Fibroblast of lung (primary cell): ENCODE data around the gene DENND11.

Experiments
- EZH2 ChIP-seq: IDR thresholded peaks from 2 replicates; pipeline ENCODE4 v1.5.1; 2012; ENCODE audit warnings: low read length, control low read depth, mild to moderate bottlenecking; ENCODE audit errors: missing control alignments
- TF ChIP-seq, protein P1 (sequence below), 2 donors: IDR thresholded peaks in 1 of 2; conservative IDR thresholded peaks in 1 of 2; 1 replicate in 1 of 2; 2 replicates in 1 of 2; pipeline ENCODE4 v1.5.1; 2011 to 2012; ENCODE audit warnings: low read length in 2 of 2, control low read depth in 1 of 2, inconsistent platforms in 1 of 2, low read depth in 1 of 2, mild to moderate bottlenecking in 1 of 2

DNA sequence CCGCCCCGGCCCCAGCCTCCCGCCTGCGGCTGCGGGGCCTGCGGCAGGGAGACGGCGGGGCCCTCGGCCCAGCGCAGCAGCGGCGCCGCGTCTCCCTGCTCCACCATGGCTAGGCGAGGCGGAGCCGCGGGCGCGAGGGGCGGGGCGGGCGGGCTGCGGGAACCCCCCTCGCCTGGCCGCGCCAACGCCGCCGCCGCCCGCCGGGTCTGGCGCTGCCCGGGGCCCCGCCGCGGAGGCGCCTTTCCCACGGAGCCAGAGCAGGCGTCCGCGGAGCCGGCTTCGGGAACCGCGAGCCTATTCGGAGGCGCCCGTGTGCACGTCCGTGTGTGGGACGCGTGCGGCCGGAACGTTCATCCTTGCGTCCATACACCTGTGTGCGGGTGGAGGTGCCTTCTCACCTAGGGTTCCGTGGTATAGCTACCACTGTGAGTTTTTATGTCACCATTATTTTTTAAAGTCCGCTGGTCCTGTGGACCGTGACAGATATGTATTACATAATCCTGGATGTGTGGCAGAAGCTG, at the start of gene DENND11:
- TF ChIP-seq, protein P1, sequence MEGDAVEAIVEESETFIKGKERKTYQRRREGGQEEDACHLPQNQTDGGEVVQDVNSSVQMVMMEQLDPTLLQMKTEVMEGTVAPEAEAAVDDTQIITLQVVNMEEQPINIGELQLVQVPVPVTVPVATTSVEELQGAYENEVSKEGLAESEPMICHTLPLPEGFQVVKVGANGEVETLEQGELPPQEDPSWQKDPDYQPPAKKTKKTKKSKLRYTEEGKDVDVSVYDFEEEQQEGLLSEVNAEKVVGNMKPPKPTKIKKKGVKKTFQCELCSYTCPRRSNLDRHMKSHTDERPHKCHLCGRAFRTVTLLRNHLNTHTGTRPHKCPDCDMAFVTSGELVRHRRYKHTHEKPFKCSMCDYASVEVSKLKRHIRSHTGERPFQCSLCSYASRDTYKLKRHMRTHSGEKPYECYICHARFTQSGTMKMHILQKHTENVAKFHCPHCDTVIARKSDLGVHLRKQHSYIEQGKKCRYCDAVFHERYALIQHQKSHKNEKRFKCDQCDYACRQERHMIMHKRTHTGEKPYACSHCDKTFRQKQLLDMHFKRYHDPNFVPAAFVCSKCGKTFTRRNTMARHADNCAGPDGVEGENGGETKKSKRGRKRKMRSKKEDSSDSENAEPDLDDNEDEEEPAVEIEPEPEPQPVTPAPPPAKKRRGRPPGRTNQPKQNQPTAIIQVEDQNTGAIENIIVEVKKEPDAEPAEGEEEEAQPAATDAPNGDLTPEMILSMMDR (conservative IDR thresholded peaks at IDR 0.05 in 1 of 2, IDR thresholded peaks at IDR 0.05 in 1 of 2; ENCODE audit: low read depth in 1 of 2, low read length in 2 of 2): no peak
- no peak for TF ChIP-seq EZH2
